Inflammatory macrophage treated with lipopolysaccharide for 1 hour (primary cell): ENCODE measurements around the gene SMAD7.

Source experiments
- DNase-seq, 2 donors: peaks; one replicate each; pipeline ENCODE4 v3.0.0-alpha.2; 2020 to 2022

Gene SMAD7

DNA sequence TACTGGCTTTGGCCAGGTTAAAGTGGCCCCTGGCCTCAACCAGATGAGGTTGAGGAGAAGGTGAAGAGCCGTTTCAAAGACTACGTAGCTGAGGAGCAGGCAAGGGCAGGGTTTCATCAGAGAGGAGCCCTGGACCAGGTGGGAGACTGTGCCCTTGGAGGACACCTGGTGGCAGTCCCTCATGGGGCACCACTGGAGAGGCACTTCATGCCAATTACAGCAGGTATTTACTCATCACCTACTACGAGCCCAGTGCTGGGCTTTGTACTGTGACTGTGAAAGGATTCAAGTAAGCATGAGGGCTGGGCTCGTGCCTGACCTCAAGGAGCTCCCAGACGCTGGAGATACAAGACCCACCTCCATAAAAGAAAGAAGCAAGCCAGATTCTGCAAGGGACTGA, 37.6 kb downstream of the SMAD7 start:
- DNase-seq: no peak

- DNase-seq: no peak
These were observed 39.7 kb downstream of the SMAD7 start for GRCh38 chr18:48910972-48911545.

DNA sequence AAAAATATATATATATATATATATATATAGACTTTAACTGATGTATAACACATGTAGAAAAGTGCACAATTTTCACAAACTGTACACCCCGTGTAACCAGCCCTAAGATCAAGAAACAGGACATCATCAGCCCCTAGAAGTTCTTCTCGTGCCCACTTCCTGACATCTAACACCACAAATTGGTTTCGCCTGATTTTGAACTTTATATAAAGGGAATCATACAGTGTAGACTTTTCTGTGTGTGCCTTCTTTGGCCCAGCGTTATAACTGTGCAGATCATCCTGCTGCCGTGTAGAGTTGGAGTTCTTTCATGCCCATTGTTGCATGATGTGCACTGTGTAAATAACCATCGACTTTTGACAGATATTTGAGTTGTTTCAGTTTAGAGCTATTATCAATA, 41.0 kb downstream of the SMAD7 start:
- DNase-seq: no peak

DNA sequence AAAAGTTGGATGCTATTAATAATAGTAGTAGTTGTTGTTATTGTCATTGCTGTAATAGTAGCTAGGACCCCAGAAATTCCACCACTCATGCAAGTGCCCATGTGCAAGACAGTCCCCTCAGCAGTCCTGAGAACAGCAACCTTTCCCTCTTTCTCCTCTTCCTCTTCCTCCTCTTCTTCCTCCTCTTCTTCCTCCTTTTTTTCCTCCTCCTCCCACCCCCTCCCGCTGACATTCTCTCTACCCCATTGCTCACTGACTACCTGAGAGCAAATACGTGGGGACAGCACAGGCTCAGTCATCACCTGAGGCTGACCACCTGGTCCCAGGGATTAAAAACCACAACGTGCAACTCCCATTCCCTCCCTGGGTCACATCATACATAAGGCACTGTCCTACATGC, 41.8 kb downstream of the SMAD7 start:
- no peak for DNase-seq

DNA sequence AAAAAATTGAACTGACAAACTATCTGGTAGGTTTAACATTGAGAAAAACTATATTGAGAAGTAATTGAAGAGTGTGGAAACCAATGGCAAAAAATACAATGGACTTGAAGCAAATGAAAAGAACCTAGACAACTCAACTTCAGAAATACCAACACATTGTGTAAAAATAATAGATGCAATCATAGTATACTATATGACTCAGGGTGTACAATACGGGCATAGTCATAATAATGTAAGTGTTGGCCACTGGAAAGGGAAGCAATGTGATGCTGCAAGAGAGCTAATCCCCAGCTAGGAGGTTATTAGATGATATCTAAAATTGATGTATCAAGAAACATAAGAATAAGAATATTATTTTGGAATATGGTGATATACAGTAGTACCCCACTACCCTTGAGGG, 45.3 kb downstream of the SMAD7 start:
- peak; percentile 64 to 84 for DNase-seq

DNA sequence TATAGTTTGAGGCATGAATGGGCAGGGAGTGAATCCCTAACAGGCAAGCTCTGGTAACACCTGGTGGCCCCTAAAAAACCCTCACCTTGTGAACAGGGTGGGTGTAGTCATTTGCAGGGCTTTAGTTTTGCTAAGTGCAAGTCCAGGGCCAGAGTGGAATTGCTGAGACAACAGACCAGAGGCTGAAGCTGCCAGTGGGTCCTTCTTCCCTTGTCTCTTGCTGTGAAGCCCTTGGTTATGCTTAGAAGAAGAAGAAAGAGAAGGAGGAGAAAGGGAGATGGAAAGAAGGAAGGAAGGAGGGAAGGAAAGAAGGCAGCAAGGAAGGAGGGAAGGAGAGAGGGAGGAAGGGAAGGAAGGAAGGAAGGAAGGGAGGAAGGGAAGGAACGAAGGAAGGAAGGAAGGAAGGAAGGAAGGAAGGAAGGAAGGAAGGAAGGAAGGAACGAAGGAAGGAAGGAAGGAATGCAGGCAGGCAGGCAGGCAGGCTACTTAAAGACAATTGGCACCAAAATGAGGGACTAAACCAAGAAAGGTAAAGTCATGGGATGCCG, 45.8 kb downstream of the SMAD7 start:
- no peak for DNase-seq

GRCh38 chr18:48904091-48904490, 46.7 kb downstream of the SMAD7 start:
- no peak for DNase-seq

DNA sequence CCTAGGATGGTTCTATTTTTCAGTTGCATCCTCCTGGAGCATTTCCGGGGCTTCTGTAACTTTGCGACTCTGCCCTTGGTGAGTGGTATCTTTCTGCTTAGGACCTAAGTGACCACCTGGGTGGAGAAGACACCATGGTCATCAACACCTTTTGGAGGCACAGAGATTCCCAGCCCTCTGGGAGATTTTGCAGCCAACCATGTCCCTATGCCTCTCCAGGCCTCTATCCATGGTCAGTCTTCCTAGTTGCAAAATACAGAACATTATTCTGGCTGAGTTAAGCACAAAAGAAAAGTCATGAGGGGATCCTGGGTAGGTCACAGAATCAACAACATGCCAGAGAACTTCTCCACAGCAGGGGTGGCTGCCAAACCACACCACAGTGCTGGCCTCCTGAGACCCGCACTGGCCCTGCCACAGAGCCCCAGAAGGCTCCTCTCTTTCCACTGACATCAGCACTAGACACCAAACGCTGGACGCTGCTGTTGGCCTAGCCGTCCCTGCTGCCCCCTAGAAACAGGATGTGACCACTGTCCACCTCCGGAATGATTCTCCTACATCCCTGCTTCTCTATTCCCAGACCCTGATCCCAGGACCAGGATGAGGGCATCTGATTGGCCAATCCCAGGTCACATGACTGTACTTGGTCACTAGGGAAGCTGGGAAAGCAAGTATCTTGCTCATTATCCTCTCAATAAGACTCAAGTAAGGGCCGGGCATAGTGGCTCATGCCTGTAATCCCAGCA, 47.7 kb downstream of the SMAD7 start:
- no peak for DNase-seq

GRCh38 chr18:48902023-48902855, 48.5 kb downstream of the SMAD7 start:
- peak; percentile 39 to 63 for DNase-seq

GRCh38 chr18:48901145-48902022, 49.4 kb downstream of the SMAD7 start:
- no peak for DNase-seq

GRCh38 chr18:48900469-48900868, 50.3 kb downstream of the SMAD7 start:
- no peak for DNase-seq

DNA sequence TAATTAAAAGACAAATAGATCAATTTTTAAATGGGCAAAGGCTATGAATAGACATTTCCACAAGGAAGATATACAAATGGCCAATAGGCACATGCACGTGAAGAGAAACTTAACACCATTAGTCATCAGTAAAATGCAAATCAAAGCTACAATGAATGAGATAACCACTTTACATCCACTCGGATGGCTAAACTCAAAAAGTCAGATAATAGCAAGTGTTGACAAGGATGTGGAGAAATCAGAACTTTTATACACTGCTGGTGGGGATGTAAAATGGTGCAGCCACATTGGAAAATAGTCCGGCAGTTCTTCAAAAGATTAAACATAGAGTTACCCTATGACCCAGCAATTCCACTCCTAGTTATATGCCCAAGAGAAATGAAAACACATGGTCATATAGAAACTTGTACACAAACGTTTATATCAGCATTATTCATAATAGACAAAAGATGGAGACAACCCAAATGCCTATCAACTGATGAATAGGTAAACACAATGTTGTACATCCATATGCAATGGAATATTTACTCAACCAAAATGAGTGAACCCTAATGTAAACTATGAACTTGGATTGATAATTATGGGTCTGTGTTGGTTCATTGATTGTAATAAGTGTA, 51.1 kb downstream of the SMAD7 start:
- DNase-seq: no peak

- DNase-seq: peak; percentile 36 to 42
These were observed 52.2 kb downstream of the SMAD7 start for GRCh38 chr18:48898521-48898920.

- DNase-seq: no peak
These were observed 53.2 kb downstream of the SMAD7 start for GRCh38 chr18:48897531-48897930.

DNA sequence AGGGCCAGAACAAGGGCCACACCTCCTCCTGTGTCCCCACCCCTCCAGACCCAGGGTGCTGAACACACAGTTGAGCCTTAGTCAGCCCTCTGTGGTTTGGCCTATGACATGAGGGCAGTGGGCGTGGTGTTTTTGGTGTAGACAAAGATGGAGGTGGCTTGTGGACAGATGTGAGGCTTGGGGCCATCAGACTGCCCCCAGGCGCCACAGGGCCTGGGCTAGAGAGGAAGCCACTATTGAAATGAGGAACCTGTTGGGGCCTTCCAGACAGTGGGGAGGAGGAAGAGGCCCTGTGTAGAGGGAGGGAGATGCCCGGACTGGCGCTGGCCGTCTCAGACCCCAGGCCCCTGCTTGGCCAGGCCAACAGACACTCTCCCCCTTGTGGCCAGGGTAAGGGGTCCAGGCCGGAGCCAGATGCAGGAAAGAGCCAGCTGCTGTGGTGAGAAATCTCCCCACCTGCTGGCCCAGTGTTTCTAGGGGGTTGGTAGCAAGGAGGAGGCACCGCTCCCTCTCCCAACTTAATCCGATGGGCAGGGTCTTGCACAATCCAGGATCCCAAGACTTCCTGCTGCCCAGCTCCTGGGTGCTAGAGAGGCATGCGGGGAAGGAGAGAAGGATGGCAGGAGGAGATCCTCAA, 53.8 kb downstream of the SMAD7 start:
- DNase-seq: peak; percentile 96 to 98

DNA sequence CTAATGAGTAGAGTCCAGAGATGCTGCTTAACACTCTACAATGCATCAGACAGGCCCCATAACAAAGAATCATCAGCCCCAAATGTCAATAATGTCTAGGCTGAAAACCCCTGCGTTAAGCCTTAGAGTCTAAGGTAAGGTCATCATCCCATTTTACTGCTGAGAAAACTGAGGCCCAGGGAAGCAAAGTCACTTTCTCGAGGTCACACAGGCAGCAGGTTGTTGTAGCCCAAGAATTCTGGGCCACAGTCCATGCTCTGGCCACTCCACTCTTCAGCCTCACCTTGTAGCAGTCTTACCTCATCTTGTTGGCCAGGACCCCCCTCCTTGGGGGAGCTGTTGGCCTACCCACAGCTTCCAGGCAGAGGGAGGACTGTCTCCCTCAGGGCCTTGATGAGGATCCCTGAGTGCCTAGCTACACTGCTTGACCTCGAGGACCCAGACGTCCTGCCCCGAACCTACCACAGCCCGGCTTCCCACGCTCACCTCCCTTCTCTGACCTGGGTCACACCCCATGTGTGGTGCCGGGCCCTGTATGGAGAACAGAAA, 54.4 kb downstream of the SMAD7 start:
- DNase-seq: no peak

- DNase-seq: no peak
These were observed 55.9 kb downstream of the SMAD7 start for GRCh38 chr18:48894799-48895346.

GRCh38 chr18:48893608-48894600, 56.9 kb downstream of the SMAD7 start:
- DNase-seq: no peak

DNA sequence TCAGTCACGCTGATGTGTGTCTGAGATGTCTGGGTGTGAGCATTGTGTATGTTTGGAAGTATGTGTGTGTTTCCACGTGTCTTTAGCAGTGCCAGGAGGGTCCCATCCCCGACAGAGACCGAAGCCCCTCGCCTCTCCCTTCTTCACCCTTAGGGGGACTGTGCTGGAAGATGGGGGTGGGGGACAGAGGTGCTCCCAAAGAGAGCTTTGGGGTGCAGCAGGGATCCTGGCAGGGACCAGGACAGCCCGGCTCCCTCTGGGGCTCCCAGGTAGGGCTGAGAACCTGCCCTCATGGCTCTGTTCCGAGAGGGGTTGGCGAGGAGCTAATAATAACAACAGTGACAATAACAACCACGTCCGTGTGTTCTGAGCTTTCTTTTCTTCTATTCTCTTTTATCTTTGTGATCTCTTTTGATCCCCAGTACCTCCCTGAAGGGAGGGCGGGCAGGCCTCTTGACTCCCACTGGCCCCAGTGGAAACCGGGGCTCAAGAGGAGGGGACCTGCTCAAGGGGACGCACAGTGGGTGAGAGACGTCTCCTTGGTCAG, 57.6 kb downstream of the SMAD7 start:
- DNase-seq: no peak
